Thyroid gland (tissue), 4 donors: Measurements from ENCODE around the gene MED29. TPM values are rescaled to one million over a fixed set of nuclear protein-coding genes. Genes with fewer than 3 reads are reported as not detected.

Source experiments
- DNase-seq, 2 donors: peaks; one replicate each; pipeline ENCODE4 v3.0.0-alpha.2; 2019
- H3K27ac ChIP-seq, 3 donors: fragments of 200-600 bp; sonication (generic); 1 replicate in 2 of 3; 2 replicates in 1 of 3; pipeline ENCODE4 v1.5.1; 2016 to 2019; ENCODE audit warnings: mild to moderate bottlenecking in 1 of 3, moderate library complexity in 1 of 3
- H3K27me3 ChIP-seq: fragments of 200-600 bp; sonication (generic); one replicate; pipeline ENCODE4 v1.5.1; 2019
- H3K36me3 ChIP-seq, 2 donors: fragments of 200-600 bp; sonication (generic); one replicate each; pipeline ENCODE4 v1.5.1; 2016 to 2019
- H3K4me1 ChIP-seq, 2 donors: fragments of 200-600 bp; sonication (generic); one replicate each; pipeline ENCODE4 v1.5.1; 2017 to 2019
- H3K4me3 ChIP-seq, 3 donors: fragments of 200-600 bp; sonication (generic); replicated peaks in 1 of 3; 1 replicate in 2 of 3; 2 replicates in 1 of 3; pipeline ENCODE4 v1.5.1; 2016; ENCODE audit warnings: mild to moderate bottlenecking in 1 of 3
- H3K9me3 ChIP-seq: fragments of 200-600 bp; sonication (generic); one replicate; pipeline ENCODE4 v1.5.1; 2017
- POLR2A ChIP-seq, 2 donors: fragments of 450-650 bp; IDR thresholded peaks; one replicate each; pipeline ENCODE4 v1.6.1; 2017; ENCODE audit warnings: antibody characterized with exemption in 2 of 2, mild to moderate bottlenecking in 2 of 2, moderate library complexity in 1 of 2
- WGBS, 2 donors: methylation state at CpG; one replicate each; pipeline ENCODE4 v1.1.5; 2017; 5-methylcytosine and 5-hydroxymethylcytosine counted together
- intact Hi-C: fragments of 100-400 bp; cut with DNase I; formaldehyde crosslinking; loops from one replicate; pipeline ENCODE4 v1.15.1; 2023
- total RNA-seq, 4 donors: library from RNA; depleted of rRNA; stranded (reverse); fragments of >200 nt; gene quantifications; one replicate each; pipeline ENCODE4 v1.2.3, GENCODE V29; 2016
- TF ChIP-seq, protein P1 (sequence below), 6 experiments: fragments of 200-600 bp in 3 of 6; fragments of 450-650 bp in 3 of 6; sonication (generic) in 3 of 6; IDR thresholded peaks; one replicate each; pipeline ENCODE4 v1.5.1; 2016 to 2019; ENCODE audit warnings: antibody characterized with exemption in 6 of 6, mild to moderate bottlenecking in 2 of 6, inconsistent platforms in 1 of 6, moderate library complexity in 1 of 6

The MED29 gene
- total RNA-seq, 4 donors from 2014 or later, result 44.3 to 77.5 (median 63.4) TPM

DNA sequence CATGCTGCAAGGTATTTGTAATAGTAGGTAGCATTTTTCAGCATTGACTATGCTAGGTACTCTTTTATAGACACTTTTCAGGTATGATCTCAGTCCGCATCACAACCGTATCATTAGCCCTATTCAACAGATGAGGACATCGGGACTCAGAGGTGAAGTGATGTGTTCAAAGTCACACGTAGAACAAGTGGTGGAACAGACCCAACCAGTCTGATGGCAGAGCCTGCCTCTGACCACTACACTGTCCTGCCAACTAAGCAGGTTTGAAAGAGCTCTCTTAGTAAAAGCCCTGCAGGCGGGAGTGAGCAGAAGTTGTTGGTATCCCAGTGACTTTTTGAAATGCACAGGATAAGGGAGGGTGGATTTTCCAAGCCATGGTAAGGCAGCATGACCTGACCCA lies 20.4 kb upstream of the MED29 start:
- H3K4me1 ChIP-seq, result peaks cover 17 to 27% of the 10 kb centered on the region in 2 donors
- H3K4me3 ChIP-seq, result no peak overlapping the region
- no peak overlapping the region for H3K27ac ChIP-seq
- TF ChIP-seq, protein P1, sequence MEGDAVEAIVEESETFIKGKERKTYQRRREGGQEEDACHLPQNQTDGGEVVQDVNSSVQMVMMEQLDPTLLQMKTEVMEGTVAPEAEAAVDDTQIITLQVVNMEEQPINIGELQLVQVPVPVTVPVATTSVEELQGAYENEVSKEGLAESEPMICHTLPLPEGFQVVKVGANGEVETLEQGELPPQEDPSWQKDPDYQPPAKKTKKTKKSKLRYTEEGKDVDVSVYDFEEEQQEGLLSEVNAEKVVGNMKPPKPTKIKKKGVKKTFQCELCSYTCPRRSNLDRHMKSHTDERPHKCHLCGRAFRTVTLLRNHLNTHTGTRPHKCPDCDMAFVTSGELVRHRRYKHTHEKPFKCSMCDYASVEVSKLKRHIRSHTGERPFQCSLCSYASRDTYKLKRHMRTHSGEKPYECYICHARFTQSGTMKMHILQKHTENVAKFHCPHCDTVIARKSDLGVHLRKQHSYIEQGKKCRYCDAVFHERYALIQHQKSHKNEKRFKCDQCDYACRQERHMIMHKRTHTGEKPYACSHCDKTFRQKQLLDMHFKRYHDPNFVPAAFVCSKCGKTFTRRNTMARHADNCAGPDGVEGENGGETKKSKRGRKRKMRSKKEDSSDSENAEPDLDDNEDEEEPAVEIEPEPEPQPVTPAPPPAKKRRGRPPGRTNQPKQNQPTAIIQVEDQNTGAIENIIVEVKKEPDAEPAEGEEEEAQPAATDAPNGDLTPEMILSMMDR (IDR thresholded peaks at IDR 0.05), result no peak
- no peak for TF ChIP-seq POLR2A (IDR thresholded peaks at IDR 0.05)
- no peak for DNase-seq
- WGBS, 2 donors, result 98 to 100% methylated on average over 5 of the region's 5 CpGs
- peaks cover 26 to 30% of the 10 kb centered on the region in 2 donors for H3K36me3 ChIP-seq
- intact Hi-C loops, result no loop called here
- no peaks in the 10 kb centered on the region for H3K9me3 ChIP-seq
- H3K27me3 ChIP-seq, result no peaks in the 10 kb centered on the region

DNA sequence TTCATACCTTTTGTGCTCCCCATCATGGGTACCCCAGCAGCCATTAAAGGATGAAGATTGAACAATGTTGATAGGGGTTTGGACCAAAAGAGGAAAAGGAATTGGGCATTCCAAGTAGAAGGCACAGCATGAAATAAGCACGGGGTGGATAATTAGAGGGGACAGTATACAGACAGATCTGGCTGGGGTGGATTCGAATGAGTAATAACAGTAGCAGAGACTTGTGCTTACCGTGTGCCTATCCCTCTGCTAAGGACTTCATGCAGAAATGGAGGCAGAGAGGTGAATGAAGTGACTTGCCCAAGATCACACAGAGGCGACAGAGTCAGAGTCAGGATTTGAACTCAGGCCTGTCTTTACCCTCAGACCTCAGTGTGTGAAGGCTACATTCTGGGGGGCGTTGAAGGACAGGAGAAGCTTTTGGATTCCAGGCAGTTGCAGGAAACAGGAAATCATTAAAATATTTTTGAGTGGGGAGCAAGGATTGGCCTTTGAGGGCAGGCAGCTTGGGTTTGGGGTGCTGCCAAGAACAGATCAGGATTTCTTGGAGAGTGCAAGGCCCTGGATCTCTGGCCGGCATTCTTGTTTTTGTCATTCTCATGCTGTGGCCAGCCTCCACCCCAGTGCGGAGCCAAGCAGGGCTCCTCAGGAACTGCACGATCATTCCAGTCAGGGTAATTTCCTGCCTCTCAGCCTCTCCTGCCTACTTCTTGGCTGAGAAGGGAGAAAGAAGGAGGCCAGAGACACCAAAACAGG lies 19.0 kb upstream of the MED29 start:
- Histone ChIP-seq H3K9me3 (no peaks in the 10 kb centered on the region), H3K36me3 (peaks cover 41 to 45% of the 10 kb centered on the region in 2 donors), H3K4me3 (no peak overlapping the region), H3K4me1 (peaks cover 17 to 27% of the 10 kb centered on the region in 2 donors), H3K27me3 (no peaks in the 10 kb centered on the region), H3K27ac (peak overlapping the region; percentile 87 to 93 (median 90))
- DNase-seq, result peak; percentile 58 to 75
- TF ChIP-seq POLR2A (IDR thresholded peaks at IDR 0.05), result no peak
- TF ChIP-seq, protein P1 (IDR thresholded peaks at IDR 0.05), result no peak
- intact Hi-C loops, result no loop called here
- WGBS, 2 donors, result 45 to 66% methylated on average over 8 of the region's 8 CpGs

DNA sequence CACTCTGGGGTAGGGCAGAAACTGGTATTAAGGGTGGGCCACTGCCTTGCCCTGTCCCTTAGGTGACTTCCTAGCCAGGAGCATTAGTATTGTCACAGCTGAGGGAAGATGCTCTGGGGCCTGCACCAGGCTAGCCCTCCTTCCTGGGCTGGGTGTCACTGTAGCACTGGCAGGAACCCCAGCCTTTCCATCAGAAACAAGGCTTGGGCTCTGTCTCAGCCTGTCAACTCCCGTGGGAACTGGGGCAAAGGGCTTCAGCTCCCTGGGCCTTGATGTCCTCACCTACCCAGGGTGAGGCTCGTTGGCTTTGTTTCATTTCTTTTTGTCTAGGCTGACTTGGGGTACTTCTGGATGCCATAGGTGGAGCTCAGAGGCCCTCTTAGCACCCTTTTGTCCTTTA lies 18.2 kb upstream of the MED29 start:
- TF ChIP-seq, protein P1 (IDR thresholded peaks at IDR 0.05), result no peak
- TF ChIP-seq POLR2A (IDR thresholded peaks at IDR 0.05), result no peak
- Histone ChIP-seq H3K36me3 (peaks cover 48 to 52% of the 10 kb centered on the region in 2 donors), H3K4me1 (peaks cover 17 to 27% of the 10 kb centered on the region in 2 donors), H3K27ac (peak overlapping the region; percentile 87 to 93 (median 90)), H3K4me3 (no peak overlapping the region), H3K9me3 (no peaks in the 10 kb centered on the region), H3K27me3 (no peaks in the 10 kb centered on the region)
- intact Hi-C loops, result no loop called here
- 58 to 92% methylated on average over 2 of the region's 2 CpGs for WGBS, 2 donors
- no peak for DNase-seq

DNA sequence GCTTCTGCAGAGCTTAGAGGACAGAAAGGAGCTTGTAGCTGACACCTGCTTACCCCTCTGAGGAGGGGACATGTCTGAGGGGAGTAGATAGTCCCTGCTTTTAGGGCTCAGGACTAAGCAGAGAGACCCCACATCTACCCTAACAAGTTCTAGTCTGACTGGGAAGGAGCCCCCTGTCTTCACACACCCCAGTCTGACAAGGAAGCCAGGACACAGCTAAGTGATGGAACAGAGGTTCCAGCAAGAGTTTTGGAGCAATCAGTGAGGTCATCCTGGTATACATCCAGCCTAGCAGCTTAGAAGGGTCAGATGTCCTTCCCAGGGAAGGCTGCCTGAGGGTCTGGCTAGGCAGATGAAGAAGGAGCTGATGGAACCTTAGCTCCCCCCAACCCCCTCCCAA lies 15.2 kb upstream of the MED29 start:
- Histone ChIP-seq H3K4me3 (no peak overlapping the region), H3K27me3 (no peaks in the 10 kb centered on the region), H3K4me1 (peaks cover 17 to 27% of the 10 kb centered on the region in 2 donors), H3K27ac (no peak overlapping the region), H3K9me3 (no peaks in the 10 kb centered on the region), H3K36me3 (peaks cover 60 to 67% of the 10 kb centered on the region in 2 donors)
- intact Hi-C loops, result no loop called here
- no peak for DNase-seq
- no peak for TF ChIP-seq POLR2A (IDR thresholded peaks at IDR 0.05)
- TF ChIP-seq, protein P1 (IDR thresholded peaks at IDR 0.05), result no peak
